ENCODE measurements around the gene ZNF226.
A peak's percentile ranks its signal among the peaks of the same experiment; 100 is the strongest.
"Not testable (repeated sequence)": the region's sequence is repeated elsewhere in the genome, so short reads cannot be mapped to it uniquely, and the experiment has no call there.

Gene ZNF226

GRCh38 chr19:44190020-44190419, 25.1 kb downstream of the ZNF226 start:
- no peak for DNase-seq (ENCODE audit: low read depth)
- H3K4me3 ChIP-seq (ENCODE audit: control insufficient read depth, low read depth, low read length), result no peak overlapping the region
- no peak for TF ChIP-seq CTCF (IDR thresholded peaks at IDR 0.05; ENCODE audit: control insufficient read depth, insufficient read depth, low read depth, low read length, missing control alignments)

- TF ChIP-seq CTCF (IDR thresholded peaks at IDR 0.05; ENCODE audit: control insufficient read depth, insufficient read depth, low read depth, low read length, missing control alignments), result no peak
- no peak for DNase-seq (ENCODE audit: low read depth)
- no peak overlapping the region for H3K4me3 ChIP-seq (ENCODE audit: control insufficient read depth, low read depth, low read length)
These were observed 27.2 kb downstream of the ZNF226 start for GRCh38 chr19:44192127-44192526.

- TF ChIP-seq CTCF (IDR thresholded peaks at IDR 0.05; ENCODE audit: control insufficient read depth, insufficient read depth, low read depth, low read length, missing control alignments), result no peak
- no peak overlapping the region for H3K4me3 ChIP-seq (ENCODE audit: control insufficient read depth, low read depth, low read length)
- DNase-seq (ENCODE audit: low read depth), result no peak
These were observed 31.9 kb downstream of the ZNF226 start for GRCh38 chr19:44196772-44197171.

GRCh38 chr19:44202470-44202869, 37.6 kb downstream of the ZNF226 start:
- DNase-seq (ENCODE audit: low read depth), result peak; percentile 20
- TF ChIP-seq CTCF (IDR thresholded peaks at IDR 0.05; ENCODE audit: control insufficient read depth, insufficient read depth, low read depth, low read length, missing control alignments), result no peak
- no peak overlapping the region for H3K4me3 ChIP-seq (ENCODE audit: control insufficient read depth, low read depth, low read length)

- H3K4me3 ChIP-seq (ENCODE audit: control insufficient read depth, low read depth, low read length), result no peak overlapping the region
- DNase-seq (ENCODE audit: low read depth), result no peak
- TF ChIP-seq CTCF (IDR thresholded peaks at IDR 0.05; ENCODE audit: control insufficient read depth, insufficient read depth, low read depth, low read length, missing control alignments), result no peak
These were observed 38.1 kb downstream of the ZNF226 start for GRCh38 chr19:44202974-44203373.

GRCh38 chr19:44203877-44204276, 39.0 kb downstream of the ZNF226 start:
- DNase-seq (ENCODE audit: low read depth); H3K4me3 ChIP-seq (ENCODE audit: control insufficient read depth, low read depth, low read length): not testable (repeated sequence)

- TF ChIP-seq CTCF (IDR thresholded peaks at IDR 0.05; ENCODE audit: control insufficient read depth, insufficient read depth, low read depth, low read length, missing control alignments), result no peak
- DNase-seq (ENCODE audit: low read depth), result no peak
- H3K4me3 ChIP-seq (ENCODE audit: control insufficient read depth, low read depth, low read length), result no peak overlapping the region
These were observed 39.9 kb downstream of the ZNF226 start for GRCh38 chr19:44204772-44205171.

Measured in AG09309 (cell line).